Stimulated activated CD4-positive, alpha-beta T cell treated with anti-CD3 and anti-CD28 coated beads, TNF-alpha, amount 100 ng/mL, for 24 hours (primary cell): Measurements from ENCODE around the gene HMGB2.

Source experiments
- DNase-seq, 3 experiments: peaks; one replicate each; pipeline ENCODE4 v3.0.0-alpha.2; 2020; ENCODE audit warnings: low read depth in 3 of 3

Gene HMGB2

GRCh38 chr4:173334085-173334890, at the start of gene HMGB2:
Gene HMGB2 (minus strand): TSS chr4:173334358. CDS start chr4:173333649, 709 bp downstream.
- peak; percentile 99 to 100 (median 100) for DNase-seq

- DNase-seq, result no peak
These were observed 48.2 kb upstream of the HMGB2 start for GRCh38 chr4:173382349-173382748.

DNA sequence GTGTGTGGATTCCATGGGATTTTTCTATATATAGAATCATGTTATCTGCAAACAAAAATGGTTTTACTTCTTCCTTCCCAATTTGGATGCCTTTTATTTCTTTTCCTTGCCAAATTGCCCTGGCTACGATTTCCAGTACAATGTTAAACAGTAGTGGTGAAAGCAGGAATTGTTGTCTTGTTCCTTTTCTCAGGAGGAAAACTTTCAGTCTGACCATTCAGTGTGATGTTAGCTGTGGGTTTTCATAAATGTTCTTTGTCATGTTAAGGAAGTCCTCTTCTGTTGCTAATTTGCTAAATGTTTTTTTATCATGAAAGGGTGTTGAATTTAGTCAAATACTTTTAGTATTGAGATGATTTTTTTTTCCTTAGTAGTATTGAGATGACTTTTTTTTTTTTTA, 47.5 kb upstream of the HMGB2 start:
- DNase-seq, result no peak

GRCh38 chr4:173380987-173381386, 46.8 kb upstream of the HMGB2 start:
- DNase-seq, result no peak

- DNase-seq, result no peak
These were observed 45.8 kb upstream of the HMGB2 start for GRCh38 chr4:173379929-173380328.

GRCh38 chr4:173374588-173374987, 40.4 kb upstream of the HMGB2 start:
- no peak for DNase-seq

DNA sequence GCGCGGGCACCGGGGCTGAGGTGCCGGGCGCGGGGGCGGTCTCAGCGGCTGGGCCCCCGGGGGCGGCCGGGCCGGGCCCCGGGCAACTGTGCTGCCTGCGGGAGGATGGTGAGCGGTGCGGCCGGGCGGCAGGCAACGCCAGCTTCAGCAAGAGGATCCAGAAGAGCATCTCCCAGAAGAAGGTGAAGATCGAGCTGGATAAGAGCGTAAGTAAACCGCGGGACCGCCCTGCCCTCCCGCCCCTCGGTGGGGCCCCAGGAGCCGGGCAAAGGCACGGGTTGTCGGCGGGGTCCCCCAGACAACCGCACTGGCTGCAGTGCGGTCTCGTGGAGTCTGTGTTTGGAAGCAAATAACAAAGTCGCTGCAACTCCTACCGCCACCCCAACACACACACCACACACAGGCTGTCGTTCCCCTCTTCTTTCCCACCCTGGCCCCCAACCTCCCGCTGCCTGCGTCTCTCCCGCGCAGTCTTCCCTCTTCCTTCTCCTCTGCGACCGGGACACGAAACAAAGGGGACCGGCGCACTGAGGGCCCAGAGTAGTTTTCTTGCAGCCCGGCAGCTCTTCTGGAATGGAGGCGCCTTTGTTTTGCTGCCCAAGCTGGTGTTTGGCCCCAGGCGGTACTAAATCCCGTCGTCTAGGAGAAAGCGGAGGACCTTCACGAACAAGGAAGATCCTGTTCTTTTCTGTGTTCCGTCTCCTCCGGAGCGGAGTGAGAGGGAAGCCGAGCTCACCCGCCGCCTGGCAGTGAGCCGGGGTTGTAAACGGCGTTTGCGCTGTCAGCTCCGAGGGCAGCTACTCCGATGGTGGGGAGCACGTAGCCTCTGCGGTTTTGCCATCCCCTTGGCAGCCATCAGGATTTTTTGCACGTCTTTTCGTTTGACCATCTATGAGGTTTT, 37.4 kb upstream of the HMGB2 start:
- peak; percentile 9 to 28 (median 13) for DNase-seq

DNA sequence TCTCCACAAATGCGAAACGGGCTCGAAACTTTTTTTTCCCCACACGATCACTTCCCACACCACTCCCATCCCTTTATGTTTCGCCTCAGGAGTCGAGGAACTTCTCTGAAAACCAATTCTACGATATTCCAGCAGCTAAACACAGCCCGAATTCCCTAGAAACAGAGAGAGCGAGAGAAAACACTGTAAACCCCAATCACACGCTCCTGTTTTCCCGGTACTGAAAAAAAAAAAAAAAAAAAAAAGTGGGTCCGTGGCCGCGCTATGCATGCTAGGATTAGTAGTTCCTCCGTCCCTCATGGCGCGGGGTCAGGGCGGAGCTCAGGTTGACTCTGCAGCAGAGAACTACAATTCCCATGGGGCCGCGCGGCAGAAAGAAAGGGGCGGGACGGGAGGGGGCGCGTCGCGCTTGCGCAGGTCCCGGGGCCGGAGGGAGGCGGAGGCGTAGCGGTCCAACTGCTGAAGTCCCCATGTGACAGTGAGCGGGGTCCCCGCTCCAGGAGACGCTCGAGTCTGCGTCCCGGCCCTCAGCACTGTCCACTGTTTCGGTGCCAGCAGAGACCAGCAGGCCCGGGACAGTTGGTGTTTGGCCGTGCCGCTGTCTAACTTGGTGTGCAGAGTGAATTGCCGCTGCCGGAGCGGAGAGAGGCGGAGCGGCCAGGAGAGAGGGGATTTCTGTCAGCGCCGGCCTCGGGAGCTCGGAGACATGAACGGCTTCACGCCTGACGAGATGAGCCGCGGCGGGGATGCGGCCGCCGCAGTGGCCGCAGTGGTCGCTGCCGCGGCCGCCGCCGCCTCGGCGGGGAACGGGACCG, 36.5 kb upstream of the HMGB2 start, which contains the start of gene SAP30:
Gene SAP30, plus strand, starts transcription at position 478 of the 815 bp plus-strand sequence. Its CDS starts 229 bp downstream, at position 707.
- peak; percentile 92 to 96 (median 94) for DNase-seq

- DNase-seq, result peak in 1 of 3 experiments; percentile 48
These were observed 35.9 kb upstream of the HMGB2 start for GRCh38 chr4:173370130-173370476.

DNA sequence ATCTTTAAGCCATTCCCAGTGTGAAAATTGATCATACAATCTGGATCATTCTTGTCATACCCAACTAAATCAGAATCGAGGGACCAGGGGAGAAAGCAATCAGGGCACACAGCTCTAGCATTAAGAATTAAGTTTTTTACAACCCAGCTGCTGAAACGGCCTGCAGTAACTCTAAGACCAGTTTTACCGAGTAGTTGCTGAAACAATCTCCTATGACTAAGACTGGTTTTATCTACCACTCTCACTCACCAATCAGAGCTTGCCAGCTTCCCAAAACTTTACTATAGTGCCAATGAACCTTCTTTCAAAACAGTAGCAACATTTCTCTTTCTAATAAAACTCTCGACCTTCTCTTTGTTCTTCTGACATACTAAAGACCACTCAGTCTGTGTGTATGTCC, 33.8 kb upstream of the HMGB2 start:
- no peak for DNase-seq

GRCh38 chr4:173367285-173367684, 33.1 kb upstream of the HMGB2 start:
- DNase-seq, result no peak

DNA sequence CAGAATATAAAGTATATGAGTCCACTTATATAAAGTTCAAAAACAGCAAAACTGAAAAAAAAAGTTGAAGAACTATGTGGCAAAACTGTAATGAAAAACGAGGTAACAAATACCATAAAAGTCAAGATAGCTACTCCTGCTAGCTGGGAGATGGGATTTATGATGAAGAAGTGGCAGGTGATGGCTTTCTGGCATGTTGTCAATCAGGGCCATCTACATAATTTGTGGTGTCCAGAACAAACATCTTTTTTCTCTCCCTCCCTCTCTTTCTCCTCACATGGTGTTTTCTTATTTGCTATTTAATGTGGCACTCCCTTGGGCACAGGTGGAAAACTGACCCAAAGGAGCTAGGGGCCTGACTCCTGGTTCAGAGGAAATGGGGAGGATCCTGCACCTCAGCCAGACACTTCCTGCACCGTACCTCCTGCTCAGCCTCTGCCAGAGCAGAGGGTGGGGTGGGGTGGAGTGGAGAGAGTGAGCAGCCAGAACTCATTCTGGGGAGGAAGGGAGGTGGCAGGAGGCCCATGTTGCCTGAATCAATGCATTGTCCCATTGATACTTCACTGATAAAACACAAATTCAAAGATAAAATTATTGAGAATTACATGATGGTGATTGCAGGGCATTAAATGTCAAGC, 31.3 kb upstream of the HMGB2 start:
- DNase-seq, result no peak

DNA sequence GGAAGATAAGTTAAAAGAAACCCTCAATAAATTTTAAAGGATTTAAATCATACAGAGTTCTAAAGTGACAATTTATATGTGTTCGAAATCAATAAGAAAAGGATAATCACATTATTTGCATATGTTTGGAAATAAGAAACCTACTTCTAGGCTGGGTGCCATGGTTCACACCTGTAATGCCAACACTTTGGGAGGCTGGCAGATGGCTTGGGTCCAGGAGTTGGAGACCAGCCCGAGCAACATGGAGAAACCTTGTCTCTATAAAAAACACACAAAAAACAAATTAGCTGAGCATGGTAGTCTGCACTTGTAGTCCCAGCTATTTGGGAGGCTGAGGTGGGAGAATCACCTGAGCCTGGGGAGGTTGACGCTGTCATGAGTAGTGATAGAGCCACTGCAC, 28.5 kb upstream of the HMGB2 start:
- DNase-seq, result no peak

DNA sequence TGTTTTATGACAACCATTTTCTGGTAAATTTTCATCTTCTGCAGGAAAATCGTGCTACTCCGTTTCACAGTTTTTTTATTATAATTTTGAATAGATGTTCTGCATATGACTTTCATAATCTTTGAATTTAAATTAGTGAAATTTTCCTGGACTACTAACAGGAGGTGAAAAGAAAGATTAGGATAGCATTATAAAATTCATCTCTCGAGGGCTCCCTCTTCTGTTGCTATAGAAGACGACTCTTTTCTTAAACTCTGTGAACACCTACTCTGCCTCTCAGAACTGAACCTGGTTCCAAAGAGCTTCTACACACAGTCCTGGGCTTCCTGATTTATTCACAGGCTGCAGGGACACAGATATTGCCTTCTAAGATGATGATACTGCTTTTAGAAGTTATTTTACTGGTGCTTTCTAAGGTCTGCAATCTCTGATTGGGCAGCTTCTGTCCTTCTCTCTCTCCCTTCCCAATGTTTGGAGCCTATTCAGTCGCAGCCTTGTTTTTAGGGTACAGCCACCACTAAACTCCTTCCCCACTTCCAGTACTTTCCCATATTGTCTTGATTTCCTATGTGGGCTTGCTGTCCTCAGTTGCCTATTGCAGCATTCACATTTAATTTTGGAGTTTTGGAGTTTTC, 26.5 kb upstream of the HMGB2 start:
- no peak for DNase-seq

- DNase-seq, result no peak
These were observed 23.8 kb upstream of the HMGB2 start for GRCh38 chr4:173357939-173358338.

GRCh38 chr4:173347467-173347866, 13.3 kb upstream of the HMGB2 start:
- DNase-seq, result no peak

- DNase-seq, result no peak
These were observed 11.9 kb upstream of the HMGB2 start for GRCh38 chr4:173346074-173346473.

DNA sequence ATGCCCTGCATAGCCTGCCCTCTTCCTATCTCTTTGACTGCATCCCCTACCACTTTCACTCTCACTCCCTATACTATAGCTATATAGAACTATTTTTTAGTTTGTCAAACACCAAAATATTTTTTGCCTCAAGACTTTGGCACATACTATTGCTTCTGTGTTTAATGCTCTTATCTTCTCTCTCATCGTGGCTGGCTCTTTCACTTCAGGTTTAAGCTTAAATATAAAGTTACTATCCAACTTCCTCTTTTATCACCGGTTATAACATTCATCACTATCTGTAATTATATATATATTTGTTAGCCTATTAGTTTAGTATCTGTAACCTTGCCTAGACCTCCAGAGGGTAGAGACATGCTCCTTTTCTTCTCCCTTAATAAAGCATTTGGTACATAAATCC, 11.5 kb upstream of the HMGB2 start:
- DNase-seq, result no peak

- DNase-seq, result no peak
These were observed 9.8 kb upstream of the HMGB2 start for GRCh38 chr4:173343832-173344397.

DNA sequence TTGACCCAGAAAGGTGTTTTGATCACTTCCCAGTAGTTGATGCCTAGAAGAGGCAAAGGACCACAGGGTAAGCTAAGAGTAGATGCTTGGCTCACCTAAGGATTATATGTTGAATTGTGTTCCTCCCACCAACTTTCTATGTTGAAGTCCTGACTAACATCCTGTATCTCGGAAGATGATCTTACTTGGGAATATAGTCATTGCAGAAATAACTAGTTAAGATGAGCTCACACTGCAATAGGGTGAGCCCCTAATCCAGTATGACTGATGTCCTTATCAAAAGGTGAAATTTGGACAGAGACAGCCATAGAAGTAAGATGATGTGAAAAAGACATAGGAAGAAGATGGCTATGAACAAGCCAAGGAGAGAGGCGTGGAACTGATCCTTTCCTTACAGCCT, 3.3 kb upstream of the HMGB2 start:
- no peak for DNase-seq
